ENCODE results near the gene SNCA.

SNCA gene

GRCh38 chr4:89847571-89848325, 10.8 kb upstream of the SNCA start:
- no peaks in the 10 kb centered on the region for H3K36me3 ChIP-seq (ENCODE audit: control insufficient read depth, insufficient read depth, low read length)
- no peaks in the 10 kb centered on the region for H3K4me1 ChIP-seq (ENCODE audit: control insufficient read depth, insufficient read depth, low read length, poor library complexity, severe bottlenecking)
- no peak for DNase-seq
- no peaks in the 10 kb centered on the region for H3K9me3 ChIP-seq (ENCODE audit: control insufficient read depth, low read length)
- H3K27me3 ChIP-seq (replicated peaks; ENCODE audit: control insufficient read depth, insufficient read depth, low read length, poor library complexity, severe bottlenecking) = no peaks in the 10 kb centered on the region
- H3K27ac ChIP-seq (ENCODE audit: insufficient read depth, low read length, poor library complexity, severe bottlenecking) = no peak overlapping the region
- H3K4me3 ChIP-seq (ENCODE audit: insufficient read depth, low read depth, low read length, poor library complexity, severe bottlenecking) = no peak overlapping the region

- no peak overlapping the region for H3K27ac ChIP-seq (ENCODE audit: insufficient read depth, low read length, poor library complexity, severe bottlenecking)
- H3K9me3 ChIP-seq (ENCODE audit: control insufficient read depth, low read length) = no peaks in the 10 kb centered on the region
- H3K4me3 ChIP-seq (ENCODE audit: insufficient read depth, low read depth, low read length, poor library complexity, severe bottlenecking) = no peak overlapping the region
- peaks cover 14% of the 10 kb centered on the region for H3K27me3 ChIP-seq (replicated peaks; ENCODE audit: control insufficient read depth, insufficient read depth, low read length, poor library complexity, severe bottlenecking)
- no peak for DNase-seq
- peaks cover 19% of the 10 kb centered on the region for H3K4me1 ChIP-seq (ENCODE audit: control insufficient read depth, insufficient read depth, low read length, poor library complexity, severe bottlenecking)
- no peaks in the 10 kb centered on the region for H3K36me3 ChIP-seq (ENCODE audit: control insufficient read depth, insufficient read depth, low read length)
These were observed 2.6 kb upstream of the SNCA start for GRCh38 chr4:89839558-89839957.

GRCh38 chr4:89837993-89838390, 1.0 kb upstream of the SNCA start:
- Histone ChIP-seq H3K27me3 (replicated peaks; ENCODE audit: control insufficient read depth, insufficient read depth, low read length, poor library complexity, severe bottlenecking) (peaks cover 14% of the 10 kb centered on the region), H3K4me3 (ENCODE audit: insufficient read depth, low read depth, low read length, poor library complexity, severe bottlenecking) (peak overlapping the region; percentile 60), H3K27ac (ENCODE audit: insufficient read depth, low read length, poor library complexity, severe bottlenecking) (no peak overlapping the region), H3K36me3 (ENCODE audit: control insufficient read depth, insufficient read depth, low read length) (no peaks in the 10 kb centered on the region), H3K4me1 (ENCODE audit: control insufficient read depth, insufficient read depth, low read length, poor library complexity, severe bottlenecking) (peaks cover 19% of the 10 kb centered on the region), H3K9me3 (ENCODE audit: control insufficient read depth, low read length) (no peaks in the 10 kb centered on the region)
- DNase-seq = no peak

GRCh38 chr4:89837385-89837992, 528 bp upstream of the SNCA start:
- peaks cover 19% of the 10 kb centered on the region for H3K4me1 ChIP-seq (ENCODE audit: control insufficient read depth, insufficient read depth, low read length, poor library complexity, severe bottlenecking)
- DNase-seq = no peak
- H3K27me3 ChIP-seq (replicated peaks; ENCODE audit: control insufficient read depth, insufficient read depth, low read length, poor library complexity, severe bottlenecking) = peaks cover 14% of the 10 kb centered on the region
- no peaks in the 10 kb centered on the region for H3K9me3 ChIP-seq (ENCODE audit: control insufficient read depth, low read length)
- H3K4me3 ChIP-seq (ENCODE audit: insufficient read depth, low read depth, low read length, poor library complexity, severe bottlenecking) = peak overlapping the region; percentile 60
- H3K27ac ChIP-seq (ENCODE audit: insufficient read depth, low read length, poor library complexity, severe bottlenecking) = no peak overlapping the region
- no peaks in the 10 kb centered on the region for H3K36me3 ChIP-seq (ENCODE audit: control insufficient read depth, insufficient read depth, low read length)

- H3K27ac ChIP-seq (ENCODE audit: insufficient read depth, low read length, poor library complexity, severe bottlenecking) = no peak overlapping the region
- H3K4me1 ChIP-seq (ENCODE audit: control insufficient read depth, insufficient read depth, low read length, poor library complexity, severe bottlenecking) = peaks cover 19% of the 10 kb centered on the region
- DNase-seq = no peak
- peak overlapping the region; percentile 25 for H3K4me3 ChIP-seq (ENCODE audit: insufficient read depth, low read depth, low read length, poor library complexity, severe bottlenecking)
- H3K36me3 ChIP-seq (ENCODE audit: control insufficient read depth, insufficient read depth, low read length) = no peaks in the 10 kb centered on the region
- H3K9me3 ChIP-seq (ENCODE audit: control insufficient read depth, low read length) = no peaks in the 10 kb centered on the region
- H3K27me3 ChIP-seq (replicated peaks; ENCODE audit: control insufficient read depth, insufficient read depth, low read length, poor library complexity, severe bottlenecking) = peaks cover 14% of the 10 kb centered on the region
These were observed 773 bp downstream of the SNCA start for GRCh38 chr4:89836031-89836745.

- Histone ChIP-seq H3K4me3 (ENCODE audit: insufficient read depth, low read depth, low read length, poor library complexity, severe bottlenecking) (no peak overlapping the region), H3K27me3 (replicated peaks; ENCODE audit: control insufficient read depth, insufficient read depth, low read length, poor library complexity, severe bottlenecking) (peaks cover 14% of the 10 kb centered on the region), H3K4me1 (ENCODE audit: control insufficient read depth, insufficient read depth, low read length, poor library complexity, severe bottlenecking) (peaks cover 19% of the 10 kb centered on the region), H3K9me3 (ENCODE audit: control insufficient read depth, low read length) (no peaks in the 10 kb centered on the region), H3K27ac (ENCODE audit: insufficient read depth, low read length, poor library complexity, severe bottlenecking) (no peak overlapping the region), H3K36me3 (ENCODE audit: control insufficient read depth, insufficient read depth, low read length) (no peaks in the 10 kb centered on the region)
- no peak for DNase-seq
These were observed 1.5 kb downstream of the SNCA start for GRCh38 chr4:89835413-89835812.

- Histone ChIP-seq H3K27ac (ENCODE audit: insufficient read depth, low read length, poor library complexity, severe bottlenecking) (no peak overlapping the region), H3K9me3 (ENCODE audit: control insufficient read depth, low read length) (no peaks in the 10 kb centered on the region), H3K27me3 (replicated peaks; ENCODE audit: control insufficient read depth, insufficient read depth, low read length, poor library complexity, severe bottlenecking) (peaks cover 14% of the 10 kb centered on the region), H3K4me1 (ENCODE audit: control insufficient read depth, insufficient read depth, low read length, poor library complexity, severe bottlenecking) (peaks cover 19% of the 10 kb centered on the region), H3K4me3 (ENCODE audit: insufficient read depth, low read depth, low read length, poor library complexity, severe bottlenecking) (no peak overlapping the region), H3K36me3 (ENCODE audit: control insufficient read depth, insufficient read depth, low read length) (no peaks in the 10 kb centered on the region)
- no peak for DNase-seq
These were observed 2.3 kb downstream of the SNCA start for GRCh38 chr4:89834486-89835209.

GRCh38 chr4:89829470-89830138, 7.4 kb downstream of the SNCA start:
- Histone ChIP-seq H3K4me3 (ENCODE audit: insufficient read depth, low read depth, low read length, poor library complexity, severe bottlenecking) (peak overlapping the region; percentile 24), H3K4me1 (ENCODE audit: control insufficient read depth, insufficient read depth, low read length, poor library complexity, severe bottlenecking) (peaks cover 5% of the 10 kb centered on the region), H3K27me3 (replicated peaks; ENCODE audit: control insufficient read depth, insufficient read depth, low read length, poor library complexity, severe bottlenecking) (no peaks in the 10 kb centered on the region), H3K36me3 (ENCODE audit: control insufficient read depth, insufficient read depth, low read length) (no peaks in the 10 kb centered on the region), H3K9me3 (ENCODE audit: control insufficient read depth, low read length) (no peaks in the 10 kb centered on the region), H3K27ac (ENCODE audit: insufficient read depth, low read length, poor library complexity, severe bottlenecking) (no peak overlapping the region)
- DNase-seq = no peak

- Histone ChIP-seq H3K27ac (ENCODE audit: insufficient read depth, low read length, poor library complexity, severe bottlenecking) (no peak overlapping the region), H3K9me3 (ENCODE audit: control insufficient read depth, low read length) (no peaks in the 10 kb centered on the region), H3K36me3 (ENCODE audit: control insufficient read depth, insufficient read depth, low read length) (no peaks in the 10 kb centered on the region), H3K4me3 (ENCODE audit: insufficient read depth, low read depth, low read length, poor library complexity, severe bottlenecking) (no peak overlapping the region), H3K4me1 (ENCODE audit: control insufficient read depth, insufficient read depth, low read length, poor library complexity, severe bottlenecking) (no peaks in the 10 kb centered on the region), H3K27me3 (replicated peaks; ENCODE audit: control insufficient read depth, insufficient read depth, low read length, poor library complexity, severe bottlenecking) (no peaks in the 10 kb centered on the region)
- DNase-seq = no peak
These were observed 13.5 kb downstream of the SNCA start for GRCh38 chr4:89823416-89823815.

Data from effector memory CD4-positive, alpha-beta T cell (primary cell).